Stomach smooth muscle (tissue), 2 donors: ENCODE data around the gene NCR3LG1.

Experiments
- H3K27ac ChIP-seq: one replicate; pipeline ENCODE4 v1.7.0; 2013; ENCODE audit warnings: mild to moderate bottlenecking, low read length, inconsistent platforms
- H3K27me3 ChIP-seq, 2 donors: one replicate each; pipeline ENCODE4 v1.7.0; 2013; ENCODE audit warnings: low read length in 2 of 2; ENCODE audit not compliant: insufficient read depth in 2 of 2, control insufficient read depth in 1 of 2
- H3K36me3 ChIP-seq, 2 donors: one replicate each; pipeline ENCODE4 v1.7.0; 2013; ENCODE audit warnings: low read length in 2 of 2; ENCODE audit not compliant: control insufficient read depth in 2 of 2, insufficient read depth in 2 of 2
- H3K4me1 ChIP-seq: one replicate; pipeline ENCODE4 v1.7.0; 2013; ENCODE audit warnings: low read length; ENCODE audit not compliant: control insufficient read depth, insufficient read depth
- H3K4me3 ChIP-seq, 2 donors: one replicate each; pipeline ENCODE4 v1.7.0; 2013; ENCODE audit warnings: low read length in 2 of 2
- H3K9ac ChIP-seq, 2 donors: one replicate each; pipeline ENCODE4 v1.7.0; 2013; ENCODE audit warnings: low read length in 2 of 2, mild to moderate bottlenecking in 1 of 2
- H3K9me3 ChIP-seq, 2 donors: one replicate each; pipeline ENCODE4 v1.7.0; 2013; ENCODE audit warnings: low read length in 2 of 2; ENCODE audit not compliant: control insufficient read depth in 2 of 2
- donor health status: healthy.
- donor health status: Pancreatic carcinoma.

The NCR3LG1 gene

GRCh38 chr11:17385926-17386325 is 34.3 kb downstream of the NCR3LG1 start:
- H3K4me3 ChIP-seq = no peak overlapping the region
- H3K9me3 ChIP-seq = no peaks in the 10 kb centered on the region
- no peaks in the 10 kb centered on the region for H3K36me3 ChIP-seq
- peaks cover 0 to 5% of the 10 kb centered on the region in 2 donors for H3K27me3 ChIP-seq
- peaks cover 17% of the 10 kb centered on the region for H3K4me1 ChIP-seq
- H3K27ac ChIP-seq = no peak overlapping the region
- H3K9ac ChIP-seq = no peak overlapping the region

DNA sequence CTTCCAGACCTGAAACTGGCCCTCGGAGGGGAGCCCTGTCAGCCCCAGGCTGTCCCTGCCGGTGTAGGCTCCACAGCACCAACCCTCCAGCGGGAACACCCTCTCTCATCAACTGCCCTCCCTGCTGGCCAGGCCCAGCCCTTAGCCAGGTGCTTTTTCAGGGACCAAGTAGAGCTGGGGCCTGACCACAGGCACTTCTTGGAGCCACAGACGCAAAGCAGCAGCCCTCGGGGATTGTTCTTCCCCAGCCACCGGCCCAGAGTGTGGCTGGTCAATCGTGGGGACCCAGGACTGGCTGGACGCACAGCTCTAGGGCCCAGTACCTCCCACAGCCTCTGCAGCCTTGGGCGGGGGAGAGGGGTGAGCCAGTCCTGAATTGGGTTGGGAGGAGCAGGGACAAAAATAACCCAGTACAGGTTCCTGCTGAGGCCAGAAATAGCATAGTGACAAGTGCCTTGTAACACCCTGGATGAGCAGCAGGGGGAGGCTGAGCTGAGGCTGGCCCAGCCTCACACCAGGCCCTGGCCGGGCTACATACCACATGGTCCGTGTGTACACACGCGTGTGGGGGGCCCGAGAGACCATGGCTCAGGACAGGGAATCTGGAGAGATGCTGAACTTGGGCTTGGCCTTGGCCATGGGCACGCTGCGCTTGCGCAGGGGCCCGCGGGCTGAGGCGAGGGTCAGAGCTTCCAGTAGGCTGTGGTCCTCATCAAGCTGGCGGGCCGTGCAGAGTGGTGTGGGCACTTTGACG is 34.9 kb downstream of the NCR3LG1 start:
- no peak overlapping the region for H3K27ac ChIP-seq
- no peak overlapping the region for H3K4me3 ChIP-seq
- H3K9ac ChIP-seq = no peak overlapping the region
- H3K36me3 ChIP-seq = no peaks in the 10 kb centered on the region
- H3K4me1 ChIP-seq = peaks cover 17% of the 10 kb centered on the region
- no peaks in the 10 kb centered on the region for H3K9me3 ChIP-seq
- peaks cover 0 to 5% of the 10 kb centered on the region in 2 donors for H3K27me3 ChIP-seq

GRCh38 chr11:17387254-17387653 is 35.7 kb downstream of the NCR3LG1 start:
- no peak overlapping the region for H3K27ac ChIP-seq
- H3K36me3 ChIP-seq = no peaks in the 10 kb centered on the region
- peaks cover 17% of the 10 kb centered on the region for H3K4me1 ChIP-seq
- H3K27me3 ChIP-seq = peaks cover 0 to 5% of the 10 kb centered on the region in 2 donors
- H3K9ac ChIP-seq = no peak overlapping the region
- H3K4me3 ChIP-seq = no peak overlapping the region
- no peaks in the 10 kb centered on the region for H3K9me3 ChIP-seq

DNA sequence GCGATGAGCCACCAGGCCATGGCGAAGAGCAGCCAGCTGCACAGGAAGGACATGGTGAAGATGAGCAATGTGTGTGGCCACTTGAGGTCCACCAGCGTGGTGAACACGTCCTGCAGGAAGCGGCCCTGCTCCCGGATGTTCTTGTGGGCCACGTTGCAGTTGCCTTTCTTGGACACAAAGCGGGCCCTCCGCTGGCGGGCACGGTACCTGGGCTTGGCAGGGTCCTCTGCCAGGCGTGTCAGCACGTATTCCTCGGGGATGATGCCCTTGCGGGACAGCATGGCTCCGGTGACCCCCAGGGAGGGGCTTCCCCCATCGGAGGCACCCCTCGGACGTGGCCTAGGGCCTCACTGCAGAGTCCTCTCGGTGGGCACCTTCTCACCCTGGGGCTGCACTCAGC is 36.2 kb downstream of the NCR3LG1 start:
- Histone ChIP-seq H3K4me1 (peaks cover 17% of the 10 kb centered on the region), H3K9me3 (no peaks in the 10 kb centered on the region), H3K27ac (no peak overlapping the region), H3K4me3 (no peak overlapping the region), H3K36me3 (no peaks in the 10 kb centered on the region), H3K27me3 (peaks cover 0 to 5% of the 10 kb centered on the region in 2 donors), H3K9ac (no peak overlapping the region)

DNA sequence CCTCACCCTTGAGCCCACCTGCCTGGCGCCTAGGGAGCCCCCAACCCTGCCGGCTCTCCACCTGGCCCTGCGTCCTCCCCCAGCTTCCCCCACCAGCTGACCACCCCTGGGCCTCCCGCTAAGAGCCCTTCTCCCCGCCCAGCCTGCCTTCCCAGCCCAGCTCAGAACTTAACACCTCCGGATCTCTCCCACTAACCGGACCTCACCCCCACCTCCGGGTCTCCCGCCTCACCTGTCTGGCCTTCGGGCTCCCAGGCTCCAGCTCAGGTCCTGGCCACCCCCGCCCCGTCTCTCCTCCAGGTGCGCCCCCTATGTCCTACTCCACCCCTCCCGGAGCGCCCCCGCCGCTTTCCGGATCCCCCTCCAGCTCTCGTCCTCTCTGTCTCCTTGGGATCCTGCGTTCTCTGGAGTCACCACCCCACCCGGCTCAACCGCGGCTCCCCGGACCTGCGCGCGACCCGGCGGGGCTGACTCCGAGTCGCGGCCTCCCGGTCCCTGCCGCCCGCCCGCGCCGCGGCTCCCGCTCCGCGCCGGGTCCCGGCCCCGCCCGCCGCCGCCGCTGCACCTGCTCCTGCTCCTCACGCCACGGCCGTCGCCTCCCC is 37.1 kb downstream of the NCR3LG1 start, which contains the start of gene KCNJ11:
KCNJ11 (minus strand) TSS at position 51 of the 602 bp plus-strand sequence. CDS start 568 bp downstream, outside the sequence.
- H3K9ac ChIP-seq = no peak within 1 kb of the TSS

GRCh38 chr11:17389211-17389956 is 37.8 kb downstream of the NCR3LG1 start:
- Histone ChIP-seq H3K9me3 (no peaks in the 10 kb centered on the region), H3K9ac (no peak overlapping the region), H3K27me3 (peaks cover 0 to 5% of the 10 kb centered on the region in 2 donors), H3K27ac (no peak overlapping the region), H3K36me3 (no peaks in the 10 kb centered on the region), H3K4me1 (peaks cover 17% of the 10 kb centered on the region), H3K4me3 (peak overlapping the region; percentile 58 to 72)

More for the DNA sequence above, 37.1 kb downstream of the NCR3LG1 start, which contains the start of gene KCNJ11:
- no peaks in the 10 kb centered on the region for H3K36me3 ChIP-seq
- H3K4me1 ChIP-seq = peaks cover 17% of the 10 kb centered on the region
- peak within 1 kb of the TSS; percentile 58 to 72 for H3K4me3 ChIP-seq
- no peaks in the 10 kb centered on the region for H3K9me3 ChIP-seq
- H3K27ac ChIP-seq = no peak within 1 kb of the TSS
- H3K27me3 ChIP-seq = peaks cover 0 to 5% of the 10 kb centered on the region in 2 donors

DNA sequence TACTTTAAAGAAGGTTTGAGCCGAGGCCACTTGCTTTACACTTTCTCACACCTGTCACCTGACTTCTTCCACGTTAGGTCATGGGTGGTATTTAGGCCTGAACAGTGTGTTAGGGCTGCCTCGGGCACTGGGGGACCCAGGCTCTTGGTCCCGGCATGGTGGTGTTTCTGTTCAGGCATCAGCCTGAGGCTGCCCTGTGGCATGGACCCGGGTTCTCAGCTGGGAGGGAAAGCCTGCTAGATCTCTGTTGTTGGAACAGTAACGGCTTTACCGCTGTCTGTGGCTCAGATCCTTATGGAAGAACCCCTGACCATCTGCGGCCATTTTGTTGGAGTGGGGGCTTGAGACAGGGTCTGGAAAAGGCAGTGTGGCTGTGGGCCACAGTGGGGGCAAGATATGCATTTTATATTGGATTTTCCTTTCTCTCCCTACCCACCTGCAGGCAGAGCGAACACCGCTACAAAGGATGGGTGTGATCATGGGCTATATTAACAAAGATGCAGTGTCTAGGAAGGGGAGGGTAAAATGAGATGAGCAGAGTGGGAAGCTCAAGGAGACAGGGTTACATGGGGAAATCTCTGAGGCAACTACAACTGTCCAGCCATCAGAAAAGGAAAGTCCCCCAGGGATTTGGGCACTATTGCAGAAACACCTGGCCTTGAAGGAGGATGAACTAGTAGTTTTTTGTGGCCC is 38.5 kb downstream of the NCR3LG1 start:
- Histone ChIP-seq H3K27me3 (peaks cover 0 to 5% of the 10 kb centered on the region in 2 donors), H3K36me3 (no peaks in the 10 kb centered on the region), H3K9ac (peak overlapping the region in 1 of 2 donors; percentile 13), H3K4me3 (peak overlapping the region in 1 of 2 donors; percentile 72), H3K9me3 (no peaks in the 10 kb centered on the region), H3K27ac (no peak overlapping the region), H3K4me1 (peaks cover 17% of the 10 kb centered on the region)

GRCh38 chr11:17391493-17392355 is 40.1 kb downstream of the NCR3LG1 start:
- H3K27ac ChIP-seq = no peak overlapping the region
- H3K9ac ChIP-seq = no peak overlapping the region
- H3K4me3 ChIP-seq = no peak overlapping the region

DNA sequence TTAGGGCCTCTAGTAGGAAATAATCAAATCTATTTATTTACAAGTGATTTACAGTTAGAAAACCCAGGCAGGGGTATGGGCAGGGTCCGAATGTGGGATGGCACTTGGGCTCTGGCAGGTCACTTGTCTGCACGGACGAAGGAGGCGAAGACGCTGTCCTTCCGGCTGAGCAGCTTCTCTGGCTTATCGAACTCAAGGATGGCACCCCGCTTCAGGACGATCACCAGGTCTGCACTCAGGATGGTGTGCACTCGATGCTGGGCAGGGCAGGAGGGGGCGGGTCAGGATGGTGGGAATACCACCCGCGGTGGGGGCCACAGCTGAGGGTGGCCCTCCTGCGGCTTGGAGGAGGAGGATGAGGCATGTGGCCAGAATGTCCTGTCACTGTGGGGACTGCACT is 41.3 kb downstream of the NCR3LG1 start:
- H3K4me3 ChIP-seq = no peak overlapping the region

More at GRCh38 chr11:17391493-17392355, 40.1 kb downstream of the NCR3LG1 start:
- H3K4me1 ChIP-seq = peaks cover 9% of the 10 kb centered on the region
- no peaks in the 10 kb centered on the region for H3K36me3 ChIP-seq
- no peaks in the 10 kb centered on the region for H3K9me3 ChIP-seq
- H3K27me3 ChIP-seq = peaks cover 0 to 5% of the 10 kb centered on the region in 2 donors

More for the DNA sequence above, 41.3 kb downstream of the NCR3LG1 start:
- Histone ChIP-seq H3K36me3 (no peaks in the 10 kb centered on the region), H3K4me1 (peaks cover 9% of the 10 kb centered on the region), H3K27me3 (peaks cover 0 to 2% of the 10 kb centered on the region in 2 donors), H3K9ac (no peak overlapping the region), H3K27ac (no peak overlapping the region), H3K9me3 (no peaks in the 10 kb centered on the region)
